ENCODE data around the gene PASK.

The PASK gene

DNA sequence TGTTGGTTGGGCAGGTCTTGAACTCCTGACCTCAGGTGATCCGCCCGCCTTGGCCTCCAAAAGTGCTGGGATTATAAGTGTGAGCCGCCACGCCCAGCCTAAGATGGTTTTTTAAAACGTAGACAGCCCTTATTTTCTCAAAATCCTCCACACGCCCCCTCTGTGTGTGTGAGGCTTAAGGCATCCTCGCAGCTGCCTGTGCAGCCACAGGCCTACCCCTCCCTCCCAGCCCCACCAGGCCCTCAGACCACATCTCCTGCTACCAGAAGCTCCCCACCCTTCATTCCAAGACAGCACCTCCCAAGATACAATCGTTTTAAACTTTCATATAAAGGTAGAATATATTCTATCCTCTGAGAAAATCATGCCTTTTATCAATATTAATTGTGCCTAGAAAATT is 44.0 kb upstream of the PASK start:
- no peak for TF ChIP-seq EGR1 (IDR thresholded peaks at IDR 0.05)
- TF ChIP-seq, protein P1, sequence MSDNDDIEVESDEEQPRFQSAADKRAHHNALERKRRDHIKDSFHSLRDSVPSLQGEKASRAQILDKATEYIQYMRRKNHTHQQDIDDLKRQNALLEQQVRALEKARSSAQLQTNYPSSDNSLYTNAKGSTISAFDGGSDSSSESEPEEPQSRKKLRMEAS (IDR thresholded peaks at IDR 0.05): no peak
- no peak for TF ChIP-seq CREB1 (IDR thresholded peaks at IDR 0.05; ENCODE audit: low read depth)
- TF ChIP-seq TEAD4 (IDR thresholded peaks at IDR 0.05): no peak
- TF ChIP-seq NFIC (IDR thresholded peaks at IDR 0.05): no peak
- TF ChIP-seq, protein P2, sequence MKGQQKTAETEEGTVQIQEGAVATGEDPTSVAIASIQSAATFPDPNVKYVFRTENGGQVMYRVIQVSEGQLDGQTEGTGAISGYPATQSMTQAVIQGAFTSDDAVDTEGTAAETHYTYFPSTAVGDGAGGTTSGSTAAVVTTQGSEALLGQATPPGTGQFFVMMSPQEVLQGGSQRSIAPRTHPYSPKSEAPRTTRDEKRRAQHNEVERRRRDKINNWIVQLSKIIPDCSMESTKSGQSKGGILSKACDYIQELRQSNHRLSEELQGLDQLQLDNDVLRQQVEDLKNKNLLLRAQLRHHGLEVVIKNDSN (IDR thresholded peaks at IDR 0.05): no peak
- TF ChIP-seq CEBPB (IDR thresholded peaks at IDR 0.05): no peak
- TF ChIP-seq ZBTB7A (IDR thresholded peaks at IDR 0.05; ENCODE audit: low read depth): no peak
- no peak for TF ChIP-seq YY1 (IDR thresholded peaks at IDR 0.05; ENCODE audit: low read depth)
- TF ChIP-seq FOXM1 (IDR thresholded peaks at IDR 0.05; ENCODE audit: borderline replicate concordance, low read depth): no peak
- TF ChIP-seq EP300 (IDR thresholded peaks at IDR 0.05; ENCODE audit: borderline replicate concordance): no peak

DNA sequence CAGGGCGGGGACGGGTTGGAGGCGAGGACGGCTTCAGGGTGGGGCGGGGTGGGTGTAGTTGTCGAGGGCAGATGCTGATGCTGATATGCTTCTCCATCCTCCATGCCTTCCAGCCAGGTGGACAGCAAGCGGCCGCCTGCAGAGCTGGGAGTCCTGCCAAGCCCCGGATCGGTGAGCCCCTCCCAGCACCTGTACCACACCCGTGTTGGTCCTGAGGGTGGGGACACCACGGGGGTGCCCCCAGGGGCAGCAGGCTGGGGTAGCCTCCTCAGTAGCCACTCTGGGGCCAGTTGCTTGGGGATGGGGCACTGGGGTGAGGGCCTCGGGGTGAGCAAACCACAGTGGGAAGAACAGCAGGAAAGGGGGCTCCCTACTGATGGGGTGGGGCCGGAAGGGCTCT is 41.8 kb upstream of the PASK start:
- TF ChIP-seq TEAD4 (IDR thresholded peaks at IDR 0.05): no peak
- no peak for TF ChIP-seq EP300 (IDR thresholded peaks at IDR 0.05; ENCODE audit: borderline replicate concordance)
- TF ChIP-seq, protein P2 (IDR thresholded peaks at IDR 0.05): no peak
- TF ChIP-seq, protein P3, sequence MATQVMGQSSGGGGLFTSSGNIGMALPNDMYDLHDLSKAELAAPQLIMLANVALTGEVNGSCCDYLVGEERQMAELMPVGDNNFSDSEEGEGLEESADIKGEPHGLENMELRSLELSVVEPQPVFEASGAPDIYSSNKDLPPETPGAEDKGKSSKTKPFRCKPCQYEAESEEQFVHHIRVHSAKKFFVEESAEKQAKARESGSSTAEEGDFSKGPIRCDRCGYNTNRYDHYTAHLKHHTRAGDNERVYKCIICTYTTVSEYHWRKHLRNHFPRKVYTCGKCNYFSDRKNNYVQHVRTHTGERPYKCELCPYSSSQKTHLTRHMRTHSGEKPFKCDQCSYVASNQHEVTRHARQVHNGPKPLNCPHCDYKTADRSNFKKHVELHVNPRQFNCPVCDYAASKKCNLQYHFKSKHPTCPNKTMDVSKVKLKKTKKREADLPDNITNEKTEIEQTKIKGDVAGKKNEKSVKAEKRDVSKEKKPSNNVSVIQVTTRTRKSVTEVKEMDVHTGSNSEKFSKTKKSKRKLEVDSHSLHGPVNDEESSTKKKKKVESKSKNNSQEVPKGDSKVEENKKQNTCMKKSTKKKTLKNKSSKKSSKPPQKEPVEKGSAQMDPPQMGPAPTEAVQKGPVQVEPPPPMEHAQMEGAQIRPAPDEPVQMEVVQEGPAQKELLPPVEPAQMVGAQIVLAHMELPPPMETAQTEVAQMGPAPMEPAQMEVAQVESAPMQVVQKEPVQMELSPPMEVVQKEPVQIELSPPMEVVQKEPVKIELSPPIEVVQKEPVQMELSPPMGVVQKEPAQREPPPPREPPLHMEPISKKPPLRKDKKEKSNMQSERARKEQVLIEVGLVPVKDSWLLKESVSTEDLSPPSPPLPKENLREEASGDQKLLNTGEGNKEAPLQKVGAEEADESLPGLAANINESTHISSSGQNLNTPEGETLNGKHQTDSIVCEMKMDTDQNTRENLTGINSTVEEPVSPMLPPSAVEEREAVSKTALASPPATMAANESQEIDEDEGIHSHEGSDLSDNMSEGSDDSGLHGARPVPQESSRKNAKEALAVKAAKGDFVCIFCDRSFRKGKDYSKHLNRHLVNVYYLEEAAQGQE (IDR thresholded peaks at IDR 0.05; ENCODE audit: low read depth): no peak
- no peak for TF ChIP-seq NFIC (IDR thresholded peaks at IDR 0.05)
- no peak for TF ChIP-seq TCF12 (IDR thresholded peaks at IDR 0.05; ENCODE audit: low read depth)
- no peak for TF ChIP-seq EGR1 (IDR thresholded peaks at IDR 0.05)
- no peak for TF ChIP-seq FOXM1 (IDR thresholded peaks at IDR 0.05; ENCODE audit: borderline replicate concordance, low read depth)
- TF ChIP-seq TAF1 (IDR thresholded peaks at IDR 0.05; ENCODE audit: low read depth): no peak
- TF ChIP-seq CEBPB (IDR thresholded peaks at IDR 0.05): no peak
- no peak for TF ChIP-seq YY1 (IDR thresholded peaks at IDR 0.05; ENCODE audit: low read depth)
- TF ChIP-seq ZBTB7A (IDR thresholded peaks at IDR 0.05; ENCODE audit: low read depth): no peak
- no peak for TF ChIP-seq RAD21 (IDR thresholded peaks at IDR 0.05; ENCODE audit: low read depth)
- TF ChIP-seq, protein P1 (IDR thresholded peaks at IDR 0.05): no peak
- no peak for TF ChIP-seq CREB1 (IDR thresholded peaks at IDR 0.05; ENCODE audit: low read depth)

DNA sequence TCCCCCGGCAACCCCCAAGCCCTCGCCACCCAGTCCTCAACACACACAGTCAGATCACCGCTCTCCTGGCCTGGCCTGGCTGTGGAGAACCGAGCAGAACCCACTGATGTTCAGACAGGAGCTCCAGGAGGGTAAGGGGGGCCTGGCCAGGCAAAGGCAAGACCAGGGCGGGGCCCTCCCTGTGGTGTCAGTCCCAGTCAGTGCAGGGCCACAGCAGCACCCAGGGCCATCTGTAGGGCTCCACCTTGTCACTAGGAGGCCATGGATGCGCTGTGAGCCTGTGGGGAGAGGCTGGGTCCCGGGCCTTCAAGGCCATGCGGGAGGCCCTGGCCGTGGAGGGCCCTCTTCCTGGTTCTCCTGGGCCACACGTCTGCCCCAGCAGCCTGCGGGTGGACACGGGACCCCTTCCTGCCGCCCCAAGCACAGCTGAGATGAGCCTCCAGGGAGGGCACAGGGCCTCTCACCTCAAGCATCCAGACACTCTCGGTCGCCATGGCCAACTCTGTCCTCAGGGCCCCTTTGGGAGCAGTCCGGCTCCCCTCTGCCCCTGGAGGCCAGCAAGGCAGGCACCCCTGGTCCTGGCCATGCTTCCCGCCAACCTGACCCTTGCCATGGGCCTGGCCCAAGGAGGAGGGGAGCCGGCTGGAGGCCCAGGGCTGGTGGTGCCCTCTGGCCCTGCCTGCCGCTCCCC is 41.2 kb upstream of the PASK start:
- TF ChIP-seq CREB1 (IDR thresholded peaks at IDR 0.05; ENCODE audit: low read depth) (no peak), CEBPB (IDR thresholded peaks at IDR 0.05) (no peak), FOXM1 (IDR thresholded peaks at IDR 0.05; ENCODE audit: borderline replicate concordance, low read depth) (no peak), YY1 (IDR thresholded peaks at IDR 0.05; ENCODE audit: low read depth) (no peak)

DNA sequence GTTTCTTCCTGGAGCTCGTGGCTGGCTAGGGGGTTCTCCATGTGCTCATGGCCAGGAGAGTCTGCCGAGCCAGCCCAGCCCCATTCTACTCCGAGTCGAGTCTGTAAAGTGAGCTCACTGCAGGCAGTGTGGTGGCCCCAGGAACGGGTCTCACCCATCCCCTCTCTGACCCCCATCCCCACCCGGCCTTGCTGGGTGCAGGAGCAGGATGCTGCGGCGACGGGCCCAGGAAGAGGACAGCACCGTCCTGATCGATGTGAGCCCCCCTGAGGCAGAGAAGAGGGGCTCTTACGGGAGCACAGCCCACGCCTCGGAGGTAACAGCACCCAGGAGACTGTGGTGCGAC is 40.6 kb upstream of the PASK start:
- TF ChIP-seq NFIC (IDR thresholded peaks at IDR 0.05): no peak

DNA sequence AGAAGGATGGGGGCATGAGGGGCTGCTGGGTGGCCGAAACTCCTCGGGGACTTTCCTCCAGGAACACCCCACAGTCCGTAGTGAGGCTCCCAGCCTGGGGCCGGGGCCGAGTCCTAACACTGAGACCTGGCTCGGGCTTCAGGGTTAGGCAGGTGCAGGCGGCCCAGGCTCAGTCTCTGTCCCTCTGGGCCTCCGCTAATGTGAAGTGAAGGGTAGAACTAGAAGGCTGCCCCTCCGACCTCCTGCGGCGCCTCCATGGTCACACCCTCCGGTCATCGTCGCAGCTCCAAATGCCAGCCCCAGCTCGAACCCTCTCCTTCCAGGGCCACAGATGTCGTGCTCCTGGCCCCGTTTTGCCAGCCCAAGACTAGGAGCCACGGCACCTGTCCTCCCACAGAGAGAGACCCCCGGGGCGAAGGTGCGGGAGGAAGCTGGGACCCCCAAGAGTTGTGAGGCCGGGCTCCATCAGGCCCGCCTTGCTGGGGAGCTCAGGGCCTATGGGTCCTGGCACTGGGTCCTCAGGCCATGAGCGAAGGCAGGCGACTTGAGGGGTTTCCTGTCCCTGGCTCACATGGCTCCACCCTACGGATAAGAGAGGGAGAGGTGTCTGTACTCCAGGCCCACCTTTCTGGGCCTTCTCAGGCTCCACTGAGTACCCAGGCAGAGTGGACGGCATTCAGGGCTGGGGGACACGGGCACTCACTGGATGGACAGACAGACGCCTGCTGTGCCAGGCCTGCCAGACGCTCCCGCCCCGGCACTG is 40.0 kb upstream of the PASK start:
- TF ChIP-seq RAD21 (IDR thresholded peaks at IDR 0.05; ENCODE audit: low read depth): no peak

DNA sequence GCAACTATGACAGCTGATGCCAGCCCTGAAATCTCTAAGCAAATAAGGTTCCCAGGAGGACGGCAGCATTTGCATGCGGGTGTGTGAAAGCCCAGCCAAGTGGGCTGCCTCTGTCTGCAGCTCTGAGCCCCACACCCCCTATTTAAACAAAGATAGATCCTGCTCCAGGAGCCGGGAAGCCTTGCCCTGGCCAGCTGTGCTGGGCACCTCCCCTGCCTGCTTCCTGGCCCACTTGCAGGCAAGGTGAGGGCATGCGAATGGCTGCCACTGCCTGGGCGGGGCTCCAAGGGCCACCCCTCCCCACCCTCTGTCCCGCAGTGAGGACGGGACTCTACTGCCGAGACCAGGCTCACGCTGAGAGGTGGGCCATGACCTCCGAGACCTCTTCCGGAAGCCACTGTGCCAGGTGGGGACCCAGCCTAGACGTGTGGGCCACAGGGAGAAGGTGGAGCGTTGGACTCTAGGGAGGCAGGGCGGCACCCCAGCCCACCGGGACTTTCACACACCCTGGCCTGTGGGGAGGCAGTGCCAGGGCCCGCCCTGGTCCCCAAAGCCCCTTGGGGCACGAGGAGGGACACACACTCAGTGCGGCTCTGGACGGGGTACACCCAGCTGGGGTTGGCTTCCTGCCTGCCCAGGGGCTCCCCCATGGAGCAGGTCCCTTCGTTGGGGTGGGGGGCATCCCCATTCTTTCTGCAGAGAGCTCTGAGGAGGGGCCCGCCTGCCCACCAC is 39.3 kb upstream of the PASK start, which contains the start of gene ANO7:
Gene ANO7, plus strand, starts transcription at position 317 of the 732 bp plus-strand sequence. CDS start 1,387 bp downstream, outside the sequence.
- TF ChIP-seq, protein P3 (IDR thresholded peaks at IDR 0.05; ENCODE audit: low read depth): no peak
- no peak for TF ChIP-seq ZBTB7A (IDR thresholded peaks at IDR 0.05; ENCODE audit: low read depth)
- TF ChIP-seq CEBPB (IDR thresholded peaks at IDR 0.05): no peak
- TF ChIP-seq, protein P2 (IDR thresholded peaks at IDR 0.05): no peak
- TF ChIP-seq FOXM1 (IDR thresholded peaks at IDR 0.05; ENCODE audit: borderline replicate concordance, low read depth): no peak
- no peak for TF ChIP-seq EGR1 (IDR thresholded peaks at IDR 0.05)
- TF ChIP-seq EP300 (IDR thresholded peaks at IDR 0.05; ENCODE audit: borderline replicate concordance): no peak
- TF ChIP-seq YY1 (IDR thresholded peaks at IDR 0.05; ENCODE audit: low read depth): no peak
- TF ChIP-seq CREB1 (IDR thresholded peaks at IDR 0.05; ENCODE audit: low read depth): no peak
- TF ChIP-seq, protein P1 (IDR thresholded peaks at IDR 0.05): no peak
- no peak for TF ChIP-seq TAF1 (IDR thresholded peaks at IDR 0.05; ENCODE audit: low read depth)
- no peak for TF ChIP-seq RAD21 (IDR thresholded peaks at IDR 0.05; ENCODE audit: low read depth)
- TF ChIP-seq TCF12 (IDR thresholded peaks at IDR 0.05; ENCODE audit: low read depth): no peak
- TF ChIP-seq TEAD4 (IDR thresholded peaks at IDR 0.05): no peak
- no peak for TF ChIP-seq NFIC (IDR thresholded peaks at IDR 0.05)
